HG03175 (cell line): ENCODE data around the gene CFAP45.

Experiments used
- ATAC-seq: cut with Tn5 transposase; IDR thresholded peaks from one replicate; pipeline ENCODE4 v1.9.1; 2021; ENCODE audit warnings: mild to moderate bottlenecking, moderate library complexity; ENCODE audit not compliant: unreplicated experiment

Gene CFAP45

DNA sequence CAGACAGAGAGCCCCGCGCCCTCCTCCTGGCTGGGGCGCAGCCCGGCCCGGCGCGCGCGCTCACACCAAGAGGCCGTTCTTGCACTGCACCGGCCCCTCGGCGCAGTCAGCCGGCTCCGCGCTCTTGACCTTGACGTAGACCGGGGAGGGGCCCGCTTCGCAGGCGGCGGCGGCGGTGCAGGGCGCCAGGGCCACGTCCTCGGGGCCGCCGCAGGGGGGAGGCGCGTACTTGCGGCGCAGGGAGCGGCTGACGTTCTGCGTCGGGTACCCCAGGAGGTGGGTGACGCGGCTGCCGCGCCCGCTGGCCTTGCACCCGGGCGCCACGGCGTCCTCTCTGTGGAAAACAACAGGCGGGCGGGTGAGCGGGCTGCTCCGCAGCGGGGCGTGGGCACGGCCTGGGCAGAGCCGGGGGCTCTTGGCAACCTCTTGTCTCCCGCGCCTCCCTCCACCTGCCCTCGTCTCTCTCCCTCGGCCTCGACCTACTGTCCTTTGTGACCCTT, 45.2 kb downstream of the CFAP45 start:
- peak; percentile 82 for ATAC-seq

DNA sequence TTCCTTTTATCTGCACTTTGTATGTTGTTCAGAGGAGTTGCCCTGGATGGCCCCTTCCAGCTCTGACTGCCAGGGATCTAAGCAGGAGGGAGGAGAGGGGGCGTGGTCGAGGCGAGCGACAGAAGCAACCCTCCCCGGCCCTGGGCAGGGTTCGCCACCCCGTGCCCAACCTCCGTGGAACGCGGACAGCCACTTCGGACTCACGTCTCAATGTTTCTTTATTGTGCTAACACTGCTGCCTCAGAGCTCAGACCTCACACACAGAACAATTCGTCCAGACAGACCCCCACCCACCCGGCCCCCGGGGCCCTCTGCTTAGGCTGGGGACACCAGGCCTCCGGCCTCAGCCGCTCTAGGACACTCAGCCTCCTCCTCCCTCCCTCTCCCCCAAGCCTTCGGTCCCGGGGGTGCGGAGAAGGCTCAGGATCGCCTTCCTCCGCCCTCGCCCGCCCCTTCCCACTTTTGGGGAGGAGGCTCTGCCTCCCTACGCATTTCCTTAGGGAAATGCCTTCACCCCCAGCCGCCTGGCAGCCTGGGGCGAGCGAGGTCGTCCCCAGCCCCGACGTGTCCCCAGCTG, 45.8 kb downstream of the CFAP45 start:
- ATAC-seq = no peak

DNA sequence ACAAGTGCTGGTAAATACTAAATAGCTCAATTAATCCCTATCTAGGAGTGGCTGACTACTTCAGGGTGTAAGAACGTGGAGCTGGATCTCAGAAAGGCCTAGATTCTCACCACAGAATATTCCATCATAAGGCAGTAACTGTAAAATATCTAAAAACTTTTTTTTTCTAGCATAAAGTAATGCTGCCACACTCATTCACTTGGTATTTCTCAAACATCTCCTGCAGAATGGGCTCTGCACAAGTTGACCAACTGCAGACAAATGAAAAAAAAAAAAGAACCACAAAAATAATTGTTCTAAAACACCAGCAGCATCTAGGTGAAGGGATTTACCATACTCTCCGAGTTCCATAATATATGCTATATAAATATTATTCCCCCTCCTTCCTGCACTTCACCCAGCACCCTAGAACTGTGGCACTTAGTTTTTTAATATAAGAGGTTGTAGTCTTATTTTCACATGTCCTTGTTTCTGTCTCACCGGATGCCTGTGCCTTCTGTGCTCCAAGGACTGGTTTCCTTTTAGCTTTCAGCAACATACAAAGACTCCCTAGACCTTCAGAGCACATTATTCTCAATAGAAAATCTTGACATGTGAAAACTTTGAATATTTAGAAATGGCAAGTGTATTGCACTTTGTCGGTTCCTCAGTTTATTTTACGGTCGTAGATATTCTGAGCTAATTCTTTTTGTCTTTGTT, 46.4 kb downstream of the CFAP45 start:
- no peak for ATAC-seq

DNA sequence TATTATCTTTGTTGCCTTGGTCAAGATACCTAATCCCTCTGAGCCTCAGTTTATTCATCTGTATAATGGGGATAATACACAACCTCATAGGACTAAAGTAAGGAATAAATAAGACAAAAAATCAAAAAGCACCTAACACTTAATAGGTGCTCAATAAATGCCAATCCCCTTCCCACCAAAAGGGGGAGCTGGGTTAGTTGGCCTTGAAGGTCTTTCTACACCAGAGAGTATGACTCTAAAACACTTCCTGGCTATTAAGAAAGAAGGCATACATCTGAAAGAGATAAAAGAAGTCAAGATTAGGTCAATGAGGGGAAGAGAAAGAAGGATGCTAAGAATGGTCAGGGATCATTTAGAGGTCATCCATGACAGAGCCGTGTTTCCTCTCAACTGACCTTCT, 48.6 kb downstream of the CFAP45 start:
- no peak for ATAC-seq

DNA sequence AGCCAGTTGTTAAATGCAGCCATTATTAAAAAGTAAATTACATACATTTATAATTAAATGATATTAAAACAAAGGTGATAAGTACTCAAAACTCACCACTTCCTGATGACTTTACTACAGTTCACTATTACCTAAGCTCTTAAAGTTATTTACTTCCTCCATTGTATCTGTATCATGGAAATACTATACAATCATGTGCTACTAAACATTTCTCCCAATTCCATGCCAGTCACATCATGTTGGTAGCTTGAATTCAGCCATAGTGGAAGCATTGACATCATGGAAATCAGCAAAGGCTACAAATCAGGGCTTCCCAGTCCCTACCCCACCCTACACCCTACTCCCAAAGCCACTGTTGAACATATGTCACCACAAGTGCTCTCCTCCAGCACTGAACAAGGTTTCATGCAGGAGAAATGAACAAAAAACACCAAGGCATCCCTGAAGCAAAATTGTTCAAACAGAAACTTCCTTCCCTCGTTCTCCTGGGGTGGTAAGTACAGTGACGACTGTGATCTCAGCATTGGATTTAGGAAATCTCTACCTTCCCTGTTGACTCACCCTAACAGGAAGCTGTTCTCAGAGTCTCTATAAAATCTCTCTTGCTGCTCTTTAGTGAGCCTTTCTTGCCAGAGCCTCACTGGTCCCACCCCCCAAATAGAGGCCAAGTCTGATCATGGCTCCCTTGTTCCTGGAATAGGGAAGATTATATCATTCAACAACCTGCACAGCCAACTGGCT, 50.2 kb downstream of the CFAP45 start:
- no peak for ATAC-seq

DNA sequence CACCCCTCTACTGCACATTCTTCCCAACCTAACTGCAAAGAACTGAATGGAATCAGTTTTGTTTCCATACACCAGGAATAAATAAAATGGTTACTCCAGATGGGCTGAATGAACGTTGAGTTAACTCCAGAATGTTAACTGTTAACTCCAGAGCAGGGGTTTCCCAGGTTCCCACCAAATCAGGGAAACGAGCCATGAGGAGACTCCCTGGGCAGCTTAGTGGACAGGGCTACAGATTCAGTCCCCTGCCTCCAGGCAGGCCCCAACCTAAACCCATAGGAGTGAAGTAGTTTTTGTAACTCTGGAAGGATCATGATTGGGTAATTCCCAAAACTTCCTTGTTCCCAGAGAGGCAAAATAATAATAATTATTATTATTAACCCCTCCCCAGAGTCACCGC, 51.6 kb downstream of the CFAP45 start:
- ATAC-seq = no peak

DNA sequence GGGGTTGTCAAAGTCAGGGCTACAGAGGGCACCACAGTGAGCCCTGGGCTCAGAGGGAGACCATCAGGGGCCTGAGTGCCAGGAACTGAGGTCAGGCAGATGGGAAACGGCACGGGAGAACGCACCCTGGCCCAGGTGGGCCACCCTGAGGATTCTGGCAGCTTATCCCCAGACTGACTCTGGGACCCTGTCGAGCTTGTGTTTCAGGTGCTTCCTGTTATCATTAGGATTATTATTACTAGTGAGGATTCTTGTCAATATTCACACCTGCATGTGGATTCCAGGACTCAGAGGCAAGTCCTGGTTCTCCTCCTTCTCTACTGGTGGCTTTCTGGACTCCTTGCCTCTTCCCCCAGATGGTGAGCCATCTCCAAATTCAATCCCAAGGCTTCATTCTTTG, 52.7 kb downstream of the CFAP45 start:
- ATAC-seq = no peak

DNA sequence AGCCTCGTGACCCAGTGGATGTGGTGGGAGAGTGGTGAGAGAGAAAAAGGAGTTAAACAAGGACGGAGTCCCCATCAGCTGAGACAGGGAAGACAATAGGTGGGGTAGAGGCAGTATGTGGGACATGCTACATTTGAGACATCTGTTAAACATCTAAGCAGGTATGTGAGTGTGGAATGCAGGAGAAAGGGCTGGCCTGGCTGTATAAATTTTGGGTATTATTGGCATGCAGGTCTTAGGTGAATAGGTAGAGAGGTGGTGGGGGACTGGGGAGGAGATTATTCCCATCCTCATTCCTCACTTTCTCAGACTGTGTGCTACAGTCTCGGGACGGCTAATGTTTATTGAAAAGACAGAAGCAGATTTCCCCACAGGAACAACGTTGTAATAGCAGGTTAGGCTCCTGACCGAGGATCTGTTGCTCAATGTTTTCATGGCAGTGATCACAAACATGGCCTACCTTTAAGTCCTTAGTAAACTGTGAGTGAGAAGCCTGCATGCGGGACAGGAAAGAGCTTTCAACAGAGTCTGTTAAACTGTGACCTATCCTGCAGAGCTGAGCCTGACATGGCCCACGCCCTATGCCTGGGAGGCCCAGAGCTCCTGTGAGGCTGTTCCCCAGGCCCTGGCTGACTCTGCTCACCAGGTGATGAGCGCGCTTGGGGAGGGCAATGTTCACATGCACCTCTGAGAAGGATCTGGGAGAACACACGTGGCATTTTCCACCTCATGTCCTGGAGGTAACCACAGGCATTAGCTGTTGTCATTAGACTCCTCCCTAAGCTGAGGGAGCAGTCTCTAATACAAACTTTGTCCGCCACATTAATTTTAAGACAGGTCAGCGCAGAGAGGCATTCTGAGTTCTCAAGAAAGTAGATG, 54.0 kb downstream of the CFAP45 start:
- ATAC-seq = no peak

DNA sequence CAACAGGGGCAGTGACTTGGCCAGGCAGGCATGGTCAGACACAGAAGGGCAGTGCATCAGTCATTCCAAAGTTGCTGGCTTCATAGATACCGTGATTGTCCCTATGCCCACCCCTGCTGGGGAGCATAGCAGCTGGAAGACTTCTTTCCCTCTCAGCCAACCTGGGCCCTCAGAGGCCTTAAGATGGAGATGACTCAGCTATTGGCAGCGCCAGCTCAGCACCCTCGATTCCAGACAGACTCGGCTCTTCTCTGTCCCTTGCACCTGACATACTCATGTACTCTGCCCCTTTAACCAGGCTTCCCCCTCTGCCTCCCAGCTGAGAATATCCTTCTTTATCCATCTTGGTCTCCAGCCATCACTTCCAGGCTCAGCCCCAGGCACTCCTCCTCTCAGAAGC, 56.5 kb downstream of the CFAP45 start:
- no peak for ATAC-seq

DNA sequence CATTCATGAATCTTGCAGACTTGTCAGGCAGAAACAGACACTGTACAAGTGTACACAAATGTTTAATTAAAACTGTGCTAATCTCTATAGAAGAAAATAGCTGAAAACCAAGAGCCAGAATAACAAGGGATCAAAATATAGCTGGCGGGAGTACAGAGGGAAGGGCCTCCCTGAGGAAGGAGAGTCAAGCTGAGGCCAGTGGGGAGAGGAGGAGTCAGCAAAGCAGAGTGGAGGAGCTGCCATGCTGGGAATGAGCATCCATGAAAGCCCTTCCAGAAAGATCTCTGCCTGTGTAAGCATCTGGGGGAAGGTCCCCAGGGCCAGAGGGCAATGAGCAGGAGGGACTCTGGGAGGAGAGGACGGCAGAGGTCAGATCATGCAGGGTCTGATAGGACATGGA, 58.2 kb downstream of the CFAP45 start:
- ATAC-seq = no peak

DNA sequence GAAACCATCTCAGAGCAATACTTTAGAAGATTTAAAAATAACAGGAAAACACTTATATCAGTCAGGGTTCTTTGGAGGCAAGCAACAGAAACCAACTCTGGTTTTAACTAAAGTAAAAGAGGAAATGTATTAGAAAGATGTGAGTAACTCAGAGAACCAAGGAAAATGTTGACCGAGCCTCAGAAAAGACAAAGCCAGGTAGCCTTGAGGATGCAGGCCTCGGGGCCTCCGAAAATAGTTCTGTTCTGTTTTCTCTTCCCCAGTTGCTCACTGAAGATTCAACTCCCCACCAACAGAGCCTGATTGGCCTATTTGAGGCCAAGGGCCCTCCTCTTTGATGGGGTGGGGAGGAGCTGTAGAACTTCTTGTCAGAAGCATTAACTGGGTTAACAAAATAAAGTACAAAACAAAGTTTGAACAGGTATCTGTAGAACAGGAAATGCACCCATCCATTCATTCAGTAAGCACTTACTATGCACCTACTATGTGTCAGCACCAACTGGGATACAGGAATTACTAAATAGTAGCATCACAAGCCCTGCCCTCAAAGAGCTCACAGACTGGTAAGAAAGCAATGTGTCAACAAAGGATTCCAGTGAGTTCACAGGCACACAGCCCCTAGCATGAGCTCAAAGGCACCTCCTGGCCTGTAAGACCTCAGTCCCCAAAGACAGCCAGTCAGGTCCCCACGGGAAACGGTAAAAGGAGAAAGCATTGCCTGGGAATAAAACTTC, 60.7 kb downstream of the CFAP45 start:
- ATAC-seq = peak; percentile 75

DNA sequence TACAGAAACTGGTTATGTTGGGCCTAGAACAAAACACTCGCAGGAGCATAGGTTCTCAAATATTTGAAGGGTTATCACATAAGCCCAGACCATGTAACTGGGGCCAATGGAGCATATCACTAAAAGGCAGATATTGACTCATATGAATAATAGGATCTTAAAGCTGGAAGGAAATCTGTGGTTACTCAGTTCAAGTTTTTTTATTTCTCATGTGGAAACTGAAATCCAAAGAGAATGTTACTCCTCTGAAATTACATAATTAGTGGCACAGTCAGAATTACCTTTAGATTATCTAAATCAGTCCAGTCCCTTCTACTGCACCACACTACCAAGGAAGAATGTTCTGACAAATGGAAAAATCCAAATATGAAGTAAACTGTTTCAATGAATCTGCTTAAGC, 61.2 kb downstream of the CFAP45 start:
- ATAC-seq = peak; percentile 75

DNA sequence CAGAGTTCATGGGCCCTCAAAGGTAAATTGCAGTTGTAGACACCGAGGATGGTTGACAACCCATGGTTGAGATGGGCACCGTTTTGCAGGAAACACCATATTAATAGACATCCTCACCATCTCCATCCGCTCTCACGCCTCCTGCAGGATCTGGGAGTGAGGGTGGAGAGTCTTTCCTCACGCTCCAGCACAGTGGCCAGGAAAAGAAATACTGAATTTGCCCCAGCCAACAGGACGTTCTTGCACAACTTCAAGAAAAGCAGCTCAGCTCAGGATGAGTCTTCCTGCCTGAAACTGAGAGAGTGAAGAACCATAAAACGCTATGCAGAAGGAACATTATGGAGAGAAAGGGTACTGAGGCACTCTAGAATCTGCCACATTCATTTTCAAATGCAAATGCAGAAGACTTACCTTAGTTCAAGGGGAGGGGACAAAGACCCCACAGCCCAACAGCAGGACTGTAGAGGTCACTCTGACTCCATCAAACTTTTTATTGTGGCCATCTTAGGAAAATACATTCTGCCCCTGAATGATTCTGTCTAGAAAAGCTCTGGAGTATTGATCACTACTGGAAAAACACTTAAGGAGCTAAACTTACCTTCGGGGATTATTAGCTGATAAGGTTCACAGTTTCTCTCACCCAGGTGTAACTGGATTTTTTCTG, 64.0 kb downstream of the CFAP45 start:
- ATAC-seq = no peak

DNA sequence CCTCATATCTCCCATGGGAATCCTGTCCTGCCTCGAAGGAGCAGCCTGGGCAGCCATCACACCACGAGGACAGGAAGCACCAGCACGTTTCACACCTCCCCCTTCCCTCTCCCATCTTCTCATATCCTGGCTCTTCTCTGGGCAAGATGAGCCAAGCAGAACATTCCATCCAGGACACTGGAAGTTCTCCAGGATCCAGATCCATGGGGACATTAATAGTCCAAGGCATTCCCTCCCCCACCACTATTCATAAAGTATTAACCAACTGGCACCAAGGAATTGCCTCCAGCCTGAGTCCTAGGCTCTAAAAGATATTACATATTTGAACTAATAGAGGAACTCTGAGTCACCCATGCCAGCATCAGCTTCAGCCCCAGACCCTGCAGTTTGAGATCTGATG, 64.6 kb downstream of the CFAP45 start:
- no peak for ATAC-seq

DNA sequence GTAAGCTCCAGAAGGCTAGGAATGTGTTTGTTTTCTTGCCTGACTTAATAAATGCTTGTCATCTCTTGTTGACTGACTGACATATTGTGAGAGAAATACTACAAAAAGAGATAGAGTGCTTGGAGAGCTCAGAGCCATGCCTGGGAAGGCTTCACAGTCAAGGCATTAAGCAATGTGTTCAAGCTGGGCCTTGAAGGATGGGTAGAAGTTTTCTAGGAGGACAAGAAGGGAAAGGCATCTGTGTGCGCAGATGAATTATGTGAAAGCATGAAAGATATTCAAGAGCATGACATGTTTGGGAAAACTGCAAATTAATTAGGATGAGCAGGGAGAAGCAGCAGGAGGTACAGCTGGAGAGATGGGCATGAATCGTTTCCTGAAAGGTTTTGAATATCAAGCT, 67.7 kb downstream of the CFAP45 start:
- ATAC-seq = no peak

DNA sequence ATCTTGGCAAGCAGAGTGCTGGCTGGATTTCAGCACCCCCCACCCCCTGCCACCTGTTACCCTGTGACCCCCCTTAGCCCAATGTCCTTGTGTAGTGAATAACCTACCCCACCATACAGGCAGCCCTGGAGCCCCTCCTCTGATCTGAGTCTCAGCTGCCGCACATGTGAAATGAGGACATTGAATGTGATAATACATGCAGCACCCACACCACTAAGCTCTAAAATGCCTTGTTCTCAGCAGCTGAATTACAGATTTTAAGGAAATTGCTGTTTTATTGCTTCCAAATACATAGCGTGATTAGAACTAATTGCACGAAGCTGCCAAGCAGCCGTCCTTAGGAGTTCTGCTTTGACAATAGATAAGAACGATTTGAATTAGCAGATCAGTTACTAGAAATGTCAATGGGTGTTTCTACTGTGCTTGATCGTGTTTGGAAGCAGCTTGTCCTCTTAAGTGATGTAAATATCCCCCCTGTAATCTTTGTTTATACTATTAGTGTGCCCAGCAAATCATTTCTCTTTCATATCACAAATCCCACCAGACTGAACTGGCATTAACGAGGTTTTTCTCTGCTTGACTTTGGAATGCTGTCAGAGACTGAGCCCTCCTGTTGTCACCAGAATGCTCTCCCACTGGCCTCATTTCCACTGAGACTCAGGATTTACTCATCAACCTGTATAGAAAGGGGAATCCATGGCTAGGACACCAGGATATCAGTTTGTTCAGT, 68.4 kb downstream of the CFAP45 start:
- no peak for ATAC-seq

DNA sequence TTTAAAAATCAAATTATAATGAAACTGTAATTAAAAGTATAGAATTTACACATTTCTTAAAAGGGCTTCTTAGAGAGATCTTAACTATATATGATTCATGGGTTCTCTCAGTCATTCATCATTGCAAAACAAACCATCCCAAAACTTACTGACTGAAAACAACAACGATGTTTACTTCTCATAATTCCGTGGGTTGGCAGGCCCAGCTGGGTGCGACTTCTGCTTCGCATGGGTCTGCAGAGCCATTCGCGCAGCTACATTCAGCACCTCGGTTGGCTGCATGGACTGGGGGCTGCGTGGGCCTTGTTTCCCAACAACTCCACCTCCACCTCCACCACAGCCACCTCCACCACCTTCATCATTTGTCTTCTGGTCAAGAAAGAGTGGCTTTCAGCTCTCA, 69.2 kb downstream of the CFAP45 start:
- no peak for ATAC-seq

DNA sequence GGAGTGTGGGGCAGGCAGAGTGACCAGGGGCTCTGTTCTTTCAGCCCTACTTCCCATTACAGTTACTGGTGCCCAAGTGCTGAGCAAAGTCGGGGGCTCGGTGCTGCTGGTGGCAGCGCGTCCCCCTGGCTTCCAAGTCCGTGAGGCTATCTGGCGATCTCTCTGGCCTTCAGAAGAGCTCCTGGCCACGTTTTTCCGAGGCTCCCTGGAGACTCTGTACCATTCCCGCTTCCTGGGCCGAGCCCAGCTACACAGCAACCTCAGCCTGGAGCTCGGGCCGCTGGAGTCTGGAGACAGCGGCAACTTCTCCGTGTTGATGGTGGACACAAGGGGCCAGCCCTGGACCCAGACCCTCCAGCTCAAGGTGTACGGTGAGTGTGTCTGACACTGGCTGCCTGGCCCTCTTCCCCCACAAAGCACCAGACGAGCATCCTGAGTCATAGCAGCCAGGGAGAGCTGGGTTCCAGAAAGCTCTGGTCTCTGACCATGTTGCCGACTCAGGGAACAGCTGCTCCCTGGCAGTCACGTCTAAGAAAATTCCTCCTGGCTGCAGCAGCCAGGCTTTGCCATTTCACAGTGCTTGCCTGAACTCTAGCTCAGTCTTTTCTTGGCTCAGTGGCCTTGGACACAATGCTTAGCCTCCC, 70.0 kb downstream of the CFAP45 start:
- no peak for ATAC-seq

DNA sequence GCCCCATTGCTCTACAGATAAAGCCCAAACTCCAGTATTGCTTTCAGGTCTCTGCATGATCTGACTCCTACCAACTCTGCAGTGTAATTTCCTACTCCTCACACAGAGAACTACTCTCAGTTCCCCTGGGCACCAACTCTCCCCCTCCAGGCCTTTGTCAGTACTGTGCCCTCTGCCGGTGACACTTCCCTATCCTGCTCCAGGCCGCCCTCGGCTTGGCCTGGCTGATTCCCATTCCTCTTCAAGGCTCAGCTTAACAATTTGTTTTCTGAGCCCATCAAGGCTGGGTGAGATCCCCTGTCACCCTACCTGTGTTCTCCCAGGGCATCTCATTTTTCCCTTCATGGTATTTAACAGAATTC, 70.7 kb downstream of the CFAP45 start:
- peak; percentile 83 for ATAC-seq
